Activated effector memory CD4-positive, alpha-beta T cell treated with anti-CD3 and anti-CD28 coated beads, Interleukin-2, amount 50 U/mL, for 16 hours (primary cell): ENCODE results near the gene MUC13.

ENCODE experiments used
- DNase-seq: peaks from one replicate; pipeline ENCODE4 v3.0.0-alpha.2; 2020

MUC13 gene

DNA sequence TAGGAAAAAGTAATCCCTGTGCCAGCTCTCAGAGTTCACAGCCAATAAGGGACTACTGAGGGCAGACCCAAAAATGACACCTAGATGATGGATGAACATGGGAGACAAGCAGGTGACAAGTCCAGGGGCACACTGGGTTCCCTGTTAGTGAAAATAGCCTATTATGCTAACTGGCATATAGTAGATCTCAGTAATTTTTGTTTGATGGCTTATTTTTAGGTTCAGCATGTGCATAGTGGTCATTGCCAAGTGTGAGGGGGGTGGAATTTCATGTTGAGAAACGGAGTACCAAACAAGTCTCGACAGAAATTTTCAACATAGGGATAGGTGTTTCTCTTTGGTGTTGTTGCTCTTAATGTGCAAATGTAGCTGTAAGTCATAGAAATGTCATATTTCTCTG lies 41.0 kb downstream of the MUC13 start:
- no peak for DNase-seq

DNA sequence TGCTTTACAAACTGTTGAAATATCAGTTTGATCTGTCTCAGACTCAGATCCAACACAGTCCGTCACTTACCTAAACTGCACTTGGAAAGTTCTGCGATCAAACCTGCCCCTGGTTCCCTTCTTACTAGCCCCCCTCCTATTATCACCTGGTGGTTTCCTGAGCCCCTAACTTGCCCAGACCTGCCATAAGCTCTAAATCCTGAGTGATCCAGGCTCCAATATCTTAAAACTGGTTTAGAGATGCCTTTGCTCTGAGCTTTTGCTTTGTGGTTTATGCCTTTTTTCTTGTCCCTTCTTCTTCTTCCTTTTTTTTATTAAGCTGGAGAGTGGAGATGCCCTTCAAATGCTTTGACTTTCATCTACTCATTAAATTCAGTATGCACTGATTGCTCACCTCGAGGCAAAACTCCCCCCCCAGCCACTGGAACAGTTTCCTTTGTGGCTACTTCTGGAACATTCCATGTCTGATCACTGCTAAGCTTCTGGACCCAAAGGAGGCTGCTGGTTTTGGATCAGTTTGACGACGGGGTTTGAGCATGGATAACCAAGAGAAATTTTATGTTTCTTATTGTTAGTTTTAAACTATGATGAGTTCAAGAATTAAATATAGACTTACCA lies 43.9 kb downstream of the MUC13 start:
- no peak for DNase-seq

DNA sequence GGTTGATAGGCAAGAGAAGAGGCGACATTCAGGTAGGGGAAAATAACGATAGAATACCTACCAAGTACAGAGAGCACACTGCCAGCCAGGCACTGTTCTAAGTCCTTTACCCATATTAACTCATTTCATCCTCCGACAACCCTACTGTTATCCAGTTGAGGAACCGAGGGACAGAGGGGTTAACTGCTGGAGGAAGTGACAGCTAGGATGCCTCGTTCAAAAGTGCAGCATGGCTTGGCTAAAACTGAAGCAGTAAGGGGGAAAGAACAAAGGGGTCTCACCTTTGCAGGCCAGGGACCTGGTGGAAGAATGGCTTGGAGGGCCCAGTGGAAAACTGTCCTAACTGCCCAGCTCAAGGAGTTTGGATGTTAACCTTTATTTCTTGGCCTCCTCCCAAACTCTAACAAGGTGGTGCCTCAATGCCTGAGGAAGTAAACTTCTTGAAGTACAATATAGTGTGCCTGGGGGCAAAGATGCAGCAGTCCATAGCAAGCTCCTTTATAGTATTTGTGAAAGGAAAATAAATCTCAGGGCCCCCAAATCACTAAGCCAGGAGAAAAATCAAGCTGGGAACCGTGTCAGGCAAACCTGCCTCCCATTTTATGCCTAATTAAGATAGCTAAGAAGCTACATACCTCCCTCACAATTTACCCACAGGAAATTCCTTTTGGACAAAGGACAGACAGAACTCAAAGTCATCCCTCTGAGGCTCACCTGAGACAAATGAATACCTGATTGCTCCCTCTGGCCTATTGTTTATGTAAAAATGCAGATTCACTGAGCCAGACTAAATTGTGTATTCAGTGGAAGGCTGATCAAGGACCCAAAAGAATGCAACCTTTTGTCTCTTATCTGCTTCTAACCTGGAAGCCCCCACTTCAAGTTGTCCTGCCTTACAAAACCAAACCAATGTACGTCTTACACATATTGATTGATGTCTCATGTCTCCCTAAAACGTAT lies 45.8 kb downstream of the MUC13 start:
- DNase-seq, result no peak

DNA sequence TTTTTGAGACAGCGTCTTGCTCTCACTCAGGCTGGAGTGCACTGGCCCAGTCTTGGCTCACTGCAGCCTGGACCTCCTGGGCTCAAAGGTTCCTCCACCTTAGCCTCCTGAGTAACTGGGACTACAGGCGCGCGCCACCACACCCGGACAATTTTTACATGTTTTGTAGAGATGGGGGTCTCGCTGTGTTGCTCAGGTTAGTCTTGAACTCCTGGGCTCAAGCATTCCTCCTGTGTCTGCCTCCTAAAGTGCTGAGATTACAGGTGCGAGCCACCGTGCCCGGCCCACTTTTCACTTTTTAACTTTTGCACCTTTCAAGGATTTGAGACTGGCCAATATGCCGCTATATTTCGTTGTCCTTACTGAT lies 46.6 kb downstream of the MUC13 start:
- DNase-seq, result no peak

DNA sequence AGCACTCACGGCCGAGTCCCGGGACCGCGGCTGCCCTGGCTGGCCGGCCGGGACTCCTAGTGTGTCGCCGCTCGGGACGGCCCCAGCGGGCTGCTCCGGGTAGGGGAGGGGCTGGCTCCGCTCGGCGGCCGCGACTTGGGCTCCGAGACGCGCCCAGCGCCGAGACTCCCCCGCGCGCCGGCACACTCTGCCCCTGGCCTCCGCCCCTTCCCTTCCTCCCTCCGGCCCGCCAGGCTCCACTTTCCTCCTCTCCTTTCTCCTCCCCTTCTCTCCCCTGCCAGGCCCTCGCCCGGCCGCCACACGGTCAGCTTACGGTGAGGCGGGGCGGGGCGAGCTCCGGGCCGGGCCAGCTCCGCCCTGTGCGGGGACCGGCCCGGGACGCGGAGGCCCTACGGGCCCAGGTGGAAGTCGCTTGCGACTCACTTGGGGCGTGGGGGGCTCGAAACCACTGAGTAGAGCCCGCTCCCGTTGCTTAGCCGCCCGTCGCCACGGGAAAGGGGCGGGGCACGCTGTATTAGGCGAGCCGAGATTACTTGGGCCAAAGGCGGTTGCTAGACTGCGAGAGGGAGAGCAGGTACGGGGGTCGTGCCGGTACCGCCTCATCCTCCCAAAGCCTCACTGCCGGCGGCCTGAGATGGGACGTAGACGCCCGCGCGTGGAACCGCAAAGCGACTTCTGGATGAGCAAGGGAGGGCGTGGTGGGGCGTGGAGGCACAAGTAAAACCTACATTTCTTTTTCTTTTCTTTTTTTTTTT lies 47.2 kb downstream of the MUC13 start, which contains the start of gene ITGB5:
Gene ITGB5 (minus strand): TSS at position 189 of the 755 bp plus-strand sequence. CDS start 365 bp downstream, outside the sequence.
- DNase-seq, result peak; percentile 67

DNA sequence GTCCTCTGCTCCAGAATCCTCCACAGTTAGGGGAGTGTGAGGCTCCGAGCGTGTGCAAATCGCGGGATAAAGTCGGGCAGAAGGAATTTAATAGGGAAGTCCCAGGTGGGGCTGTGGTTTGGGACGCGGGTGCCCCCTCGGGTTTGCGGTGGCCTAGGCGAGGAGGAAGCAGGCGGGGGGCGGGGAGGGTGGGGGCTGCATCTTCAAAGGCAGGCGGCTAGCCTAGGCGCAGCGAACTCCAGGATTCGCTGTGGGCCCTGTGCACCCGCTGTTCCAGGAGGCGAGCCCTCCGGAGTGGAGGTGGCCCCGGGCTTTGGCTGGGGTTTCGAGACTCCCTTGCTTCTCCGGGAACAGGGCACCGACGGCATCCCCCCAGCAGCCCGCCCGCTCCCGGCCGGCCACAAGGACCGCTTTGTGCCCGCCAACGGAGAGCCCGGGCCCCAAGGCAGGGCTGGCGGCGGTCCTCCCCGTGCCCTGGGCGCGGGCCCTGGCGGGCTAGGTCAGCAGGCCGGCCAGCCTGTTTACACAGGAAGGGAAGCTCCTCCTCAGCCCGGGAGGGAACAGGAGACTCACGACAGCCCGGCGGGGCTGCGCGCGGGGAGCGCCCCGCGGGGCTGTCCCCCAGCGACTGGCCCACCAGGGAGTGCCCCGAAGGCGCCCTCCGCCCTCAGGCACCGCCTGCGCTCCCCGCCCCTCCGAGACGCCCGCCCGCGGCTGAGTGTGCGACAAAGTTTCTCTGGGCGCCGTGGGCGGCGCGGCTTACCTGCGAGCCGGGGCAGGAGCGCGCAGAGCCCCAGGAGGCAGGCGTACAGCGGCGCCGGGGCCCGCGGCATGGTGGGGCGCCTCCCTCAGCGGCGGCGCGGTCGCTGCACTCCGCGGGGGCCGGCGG lies 48.1 kb downstream of the MUC13 start:
- peak; percentile 75 for DNase-seq

GRCh38 chr3:124885466-124886167 lies 48.9 kb downstream of the MUC13 start:
- no peak for DNase-seq

DNA sequence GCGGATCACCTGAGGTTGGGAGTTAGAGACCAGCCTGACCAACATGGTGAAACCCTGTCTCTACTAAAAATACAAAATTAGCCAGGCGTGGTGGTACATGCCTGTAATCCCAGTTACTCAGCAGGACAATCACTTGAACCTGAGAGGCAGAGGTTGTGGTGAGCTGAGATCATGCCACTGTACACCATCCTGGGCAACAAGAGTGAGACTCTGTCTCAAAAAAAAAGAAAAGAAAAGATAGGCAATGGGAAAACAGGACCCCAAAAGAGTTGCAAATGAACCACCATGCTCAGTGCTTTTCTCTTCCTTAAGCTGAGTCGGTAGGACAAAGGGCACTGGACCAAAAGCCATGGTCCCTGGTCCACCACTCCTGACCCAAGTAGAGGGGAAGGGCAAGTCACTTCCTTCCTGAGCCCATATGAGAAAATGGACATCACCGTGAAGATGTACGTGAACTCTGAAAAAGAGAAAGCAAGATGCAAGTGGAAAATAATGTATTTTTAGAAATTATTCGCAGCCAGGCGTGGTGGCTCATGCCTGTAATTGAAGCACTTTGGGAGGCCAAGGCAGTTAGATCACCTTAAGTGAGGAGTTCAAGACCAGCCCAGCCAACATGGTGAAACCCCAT lies 50.0 kb downstream of the MUC13 start:
- no peak for DNase-seq

- DNase-seq, result no peak
Measured at GRCh38 chr3:124883766-124884473, 50.6 kb downstream of the MUC13 start.

DNA sequence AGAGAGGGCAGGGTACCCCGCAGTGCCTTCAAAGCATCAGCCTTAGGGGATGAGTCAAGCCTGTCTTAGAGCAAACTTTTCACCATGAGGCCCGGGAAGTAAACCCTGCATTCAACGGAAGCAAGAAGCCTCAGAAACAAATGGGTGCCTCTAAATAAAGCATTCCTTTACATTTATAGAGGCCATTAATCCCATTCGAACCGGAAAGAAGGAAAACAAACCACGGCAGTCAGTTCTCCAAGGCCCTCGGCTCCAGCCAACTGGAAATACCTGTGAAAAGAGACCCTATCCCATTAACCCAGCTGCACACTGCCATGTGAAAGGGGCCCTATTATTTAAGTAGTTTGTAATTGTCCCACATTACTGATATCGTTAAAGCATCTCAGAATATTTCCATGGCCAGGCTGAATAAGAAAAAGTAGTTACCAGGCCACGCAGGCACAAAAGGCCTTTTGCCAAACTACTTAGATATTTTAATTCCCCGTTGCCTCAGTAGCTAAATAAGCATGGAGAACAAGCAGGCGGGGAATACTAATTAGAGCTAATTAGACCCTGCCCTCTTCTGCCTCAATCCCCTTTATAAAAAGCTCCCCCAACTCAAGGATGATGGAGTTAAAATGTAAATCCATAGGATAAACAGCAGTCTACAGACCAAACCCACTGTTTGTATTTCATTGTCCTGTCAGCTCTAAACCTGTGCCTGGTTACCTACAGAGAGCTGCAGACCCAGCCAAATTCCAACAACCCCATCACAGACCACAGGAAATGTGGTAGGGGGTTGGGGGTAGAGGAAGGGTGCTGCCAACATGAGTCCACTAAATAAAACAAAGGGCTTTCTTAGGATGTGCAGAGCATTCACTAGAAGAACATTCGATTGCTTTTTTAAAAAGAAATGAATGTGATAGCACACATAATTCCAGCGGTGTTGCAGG lies 51.5 kb downstream of the MUC13 start:
- no peak for DNase-seq

- no peak for DNase-seq
Measured at GRCh38 chr3:124881976-124882697, 52.4 kb downstream of the MUC13 start.

GRCh38 chr3:124879337-124879680 lies 55.2 kb downstream of the MUC13 start:
- DNase-seq, result no peak

- no peak for DNase-seq
Measured at GRCh38 chr3:124878561-124879336, 55.8 kb downstream of the MUC13 start.

- no peak for DNase-seq
Measured at GRCh38 chr3:124877674-124878073, 56.9 kb downstream of the MUC13 start.

- DNase-seq, result no peak
Measured at GRCh38 chr3:124876401-124876878, 58.1 kb downstream of the MUC13 start.

DNA sequence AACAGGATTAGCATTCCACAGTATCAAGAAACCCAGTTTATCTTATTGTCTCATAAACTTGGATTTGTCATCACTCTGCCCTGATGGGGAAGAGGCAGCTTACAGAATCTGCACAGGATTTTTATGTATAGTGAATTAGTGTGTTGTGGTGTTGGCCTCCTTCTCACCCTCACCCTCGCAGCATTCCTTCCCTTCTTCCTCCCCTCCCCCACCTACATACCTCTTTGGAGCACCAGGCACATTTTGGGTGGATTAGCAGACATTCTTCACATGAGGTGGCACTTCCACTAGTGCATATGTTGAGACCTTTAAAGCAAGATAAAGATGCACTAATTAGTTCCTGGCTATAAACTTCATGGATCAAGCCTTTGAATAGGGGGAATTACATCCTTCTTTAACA lies 61.3 kb downstream of the MUC13 start:
- DNase-seq, result no peak

DNA sequence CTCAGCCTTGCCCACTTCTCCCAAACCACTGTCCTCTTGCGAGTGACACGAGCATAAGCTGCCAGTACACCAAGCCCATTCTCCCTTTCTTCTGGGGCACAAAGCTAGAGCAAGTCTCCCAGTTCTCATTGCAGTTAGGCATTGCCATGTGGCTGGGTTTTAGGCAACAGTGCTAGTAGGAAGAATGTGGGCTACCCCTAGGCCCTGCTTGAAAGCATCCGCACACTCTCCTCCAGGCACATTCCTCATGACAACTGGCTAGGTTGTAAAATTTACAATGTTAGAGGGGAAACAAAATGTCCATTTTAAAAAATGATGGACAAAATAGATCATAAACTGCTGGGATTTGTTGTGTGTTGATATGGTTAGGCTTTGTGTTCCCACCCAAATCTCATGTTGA lies 67.0 kb downstream of the MUC13 start:
- no peak for DNase-seq

- DNase-seq, result no peak
Measured at GRCh38 chr3:124862006-124862405, 72.5 kb downstream of the MUC13 start.
